GM19238 (cell line): ENCODE measurements around the gene TPD52L1.
A peak's percentile ranks its signal among the peaks of the same experiment; 100 is the strongest.
"Not testable (repeated sequence)": the region's sequence is repeated elsewhere in the genome, so short reads cannot be mapped to it uniquely, and the experiment has no call there.

Experiments used
- DNase-seq: peaks from one replicate; pipeline ENCODE4 v3.0.0; 2011; ENCODE audit warnings: low spot score; ENCODE audit not compliant: insufficient read length

The TPD52L1 gene

GRCh38 chr6:125153391-125154117 is at the start of gene TPD52L1:
TSS of gene TPD52L1 (plus strand) at chr6:125153773. CDS start at chr6:125153952, 179 bp downstream.
- DNase-seq: peak; percentile 60

- no peak for DNase-seq
Observed at GRCh38 chr6:125104425-125104824, 49.1 kb upstream of the TPD52L1 start.

- no peak for DNase-seq
Observed at GRCh38 chr6:125107048-125107447, 46.5 kb upstream of the TPD52L1 start.

GRCh38 chr6:125107896-125108295 is 45.7 kb upstream of the TPD52L1 start:
- no peak for DNase-seq

- DNase-seq: no peak
Observed at GRCh38 chr6:125110056-125110455, 43.5 kb upstream of the TPD52L1 start.

GRCh38 chr6:125111219-125111983 is 42.2 kb upstream of the TPD52L1 start:
- no peak for DNase-seq

- no peak for DNase-seq
Observed at GRCh38 chr6:125112934-125113333, 40.6 kb upstream of the TPD52L1 start.

- DNase-seq: no peak
Observed at GRCh38 chr6:125114248-125114858, 39.2 kb upstream of the TPD52L1 start.

GRCh38 chr6:125116170-125116569 is 37.4 kb upstream of the TPD52L1 start:
- DNase-seq: no peak

GRCh38 chr6:125116710-125117109 is 36.9 kb upstream of the TPD52L1 start:
- DNase-seq: no peak

GRCh38 chr6:125117818-125118217 is 35.8 kb upstream of the TPD52L1 start:
- DNase-seq: no peak

- no peak for DNase-seq
Observed at GRCh38 chr6:125120054-125120590, 33.5 kb upstream of the TPD52L1 start.

- no peak for DNase-seq
Observed at GRCh38 chr6:125121894-125122293, 31.7 kb upstream of the TPD52L1 start.

GRCh38 chr6:125123051-125123450 is 30.5 kb upstream of the TPD52L1 start:
- DNase-seq: no peak

- no peak for DNase-seq
Observed at GRCh38 chr6:125123468-125124048, 30.0 kb upstream of the TPD52L1 start.

- DNase-seq: no peak
Observed at GRCh38 chr6:125124049-125124669, 29.4 kb upstream of the TPD52L1 start.

- not testable (repeated sequence) for DNase-seq
Observed at GRCh38 chr6:125125856-125126255, 27.7 kb upstream of the TPD52L1 start.

GRCh38 chr6:125129354-125129753 is 24.2 kb upstream of the TPD52L1 start:
- no peak for DNase-seq

GRCh38 chr6:125132058-125132457 is 21.5 kb upstream of the TPD52L1 start:
- DNase-seq: no peak

- DNase-seq: no peak
Observed at GRCh38 chr6:125136378-125136777, 17.2 kb upstream of the TPD52L1 start.

GRCh38 chr6:125138083-125138482 is 15.5 kb upstream of the TPD52L1 start:
- no peak for DNase-seq
